Activated T-cell treated with anti-CD3 and anti-CD28 coated beads, Interleukin-2, amount 50 U/mL, for 72 hours (primary cell): ENCODE results near the gene SYNE3. TPM values are rescaled to one million over a fixed set of nuclear protein-coding genes. Genes with fewer than 3 reads are reported as not detected.
"Not testable (repeated sequence)": the region's sequence is repeated elsewhere in the genome, so short reads cannot be mapped to it uniquely, and the experiment has no call there.

Source experiments
- ATAC-seq, 2 donors: fragments of 150-1000 bp; cut with Tn5 transposase; replicated peaks in 1 of 2; 2 replicates each; pipeline ENCODE4 v1.10.0; 2021; ENCODE audit warnings: moderate library complexity in 2 of 2, mild to moderate bottlenecking in 1 of 2
- DNase-seq, 2 donors: peaks; one replicate each; pipeline ENCODE4 v3.0.0; 2021 to 2022; ENCODE audit warnings: mixed read lengths in 1 of 2
- H3K27ac Mint-ChIP-seq: one replicate; pipeline ENCODE4 v1.8.0; 2022; ENCODE audit warnings: mild to moderate bottlenecking, moderate library complexity, mixed read lengths
- H3K27me3 Mint-ChIP-seq: one replicate; pipeline ENCODE4 v1.8.0; 2022; ENCODE audit warnings: low read depth, mixed read lengths
- H3K36me3 Mint-ChIP-seq, 2 donors: one replicate each; pipeline ENCODE4 v1.8.0; 2022; ENCODE audit warnings: mixed read lengths in 2 of 2, mild to moderate bottlenecking in 1 of 2; ENCODE audit not compliant: insufficient read depth in 2 of 2
- H3K4me1 Mint-ChIP-seq: one replicate; pipeline ENCODE4 v1.8.0; 2022; ENCODE audit warnings: low read depth, mixed read lengths
- H3K4me3 Mint-ChIP-seq, 2 donors: one replicate each; pipeline ENCODE4 v1.8.0; 2022; ENCODE audit warnings: mild to moderate bottlenecking in 2 of 2, mixed read lengths in 2 of 2, moderate library complexity in 2 of 2
- H3K9me3 Mint-ChIP-seq, 2 donors: one replicate each; pipeline ENCODE4 v1.8.0; 2022; ENCODE audit warnings: mixed read lengths in 2 of 2
- total RNA-seq, 2 donors: library from RNA; stranded (reverse); gene quantifications; one replicate each; pipeline ENCODE4 v1.2.3, GENCODE V29; 2022

SYNE3 gene
- total RNA-seq, 2 donors from 2014 or later = 59.9 to 66.2 TPM

DNA sequence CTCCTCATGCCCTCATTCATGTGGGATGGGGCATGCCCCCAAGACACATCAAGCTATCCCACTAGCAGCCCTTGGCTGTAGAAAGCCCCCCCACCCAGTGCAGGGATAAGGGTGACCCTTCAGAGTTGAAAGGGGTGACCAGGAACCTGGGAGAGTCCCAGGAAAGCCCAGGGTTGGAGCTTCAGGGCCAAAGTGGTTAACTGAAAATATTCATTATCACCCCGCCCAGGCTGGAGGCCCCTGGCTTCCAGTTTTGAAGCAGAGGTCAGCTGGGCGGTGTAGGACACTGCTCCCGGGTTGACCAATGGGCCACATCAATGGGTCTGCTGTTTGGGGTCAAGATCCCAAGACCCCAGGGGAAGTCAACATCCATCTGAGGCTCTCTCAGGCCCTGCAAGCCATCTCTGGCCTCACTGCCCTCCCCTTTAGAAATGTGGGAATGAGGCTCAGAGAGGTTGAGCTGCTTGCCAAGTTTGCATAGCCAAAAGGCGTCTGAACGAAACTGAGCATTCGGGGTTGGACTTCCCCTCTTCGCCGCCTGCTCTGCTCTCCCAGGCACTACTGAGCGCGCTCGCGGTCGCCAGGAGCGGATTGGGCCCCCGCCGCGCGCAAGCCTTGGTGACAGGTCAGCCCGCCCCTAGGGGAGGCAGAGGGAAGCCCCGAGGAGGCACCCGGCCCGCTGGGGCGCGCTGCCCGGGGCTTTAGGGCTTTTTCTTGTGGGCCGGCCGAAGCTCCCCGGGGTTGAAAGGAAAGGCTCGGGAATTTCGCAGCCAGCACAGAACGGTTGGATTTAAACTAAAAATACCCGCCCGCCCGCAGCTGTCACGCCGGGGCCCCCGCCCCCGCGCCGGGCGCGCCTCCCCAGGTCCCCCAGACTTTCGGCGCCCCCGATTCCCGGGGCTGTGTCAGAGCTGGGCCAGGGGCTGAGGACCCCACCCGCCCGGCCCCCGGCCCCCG is 576 bp downstream of the SYNE3 start:
- ATAC-seq = peak; percentile 85 to 89
- H3K27me3 Mint-ChIP-seq = no peaks in the 10 kb centered on the region
- H3K27ac Mint-ChIP-seq = peak overlapping the region; percentile 65
- no peaks in the 10 kb centered on the region for H3K9me3 Mint-ChIP-seq
- H3K4me3 Mint-ChIP-seq = peak overlapping the region; percentile 90 to 93
- H3K4me1 Mint-ChIP-seq = peaks cover 64% of the 10 kb centered on the region
- H3K36me3 Mint-ChIP-seq = peaks cover 0 to 2% of the 10 kb centered on the region in 2 donors
- peak; percentile 91 to 92 for DNase-seq

DNA sequence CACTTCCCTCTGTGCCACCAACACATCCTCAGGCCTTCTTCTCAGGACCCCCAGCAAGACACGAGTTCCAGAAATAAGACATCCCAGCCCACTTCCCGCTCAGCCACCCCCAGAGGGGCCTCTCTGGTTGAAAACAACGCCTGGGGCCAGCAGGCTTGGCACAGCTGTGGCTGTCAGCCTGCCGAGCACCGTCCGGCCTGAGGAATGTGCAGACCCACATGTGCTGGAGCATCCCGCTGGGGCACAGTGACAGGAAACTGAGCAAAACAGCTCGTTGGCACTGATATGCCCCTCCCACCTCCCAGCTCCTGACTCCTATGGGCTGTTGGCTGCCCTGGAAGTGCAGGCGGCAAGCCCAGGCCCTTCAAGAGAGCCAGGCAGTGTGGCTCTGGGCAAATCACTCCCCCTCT is 1.4 kb downstream of the SYNE3 start:
- Mint-ChIP-seq H3K27me3 (no peaks in the 10 kb centered on the region), H3K4me1 (peaks cover 62% of the 10 kb centered on the region), H3K9me3 (no peaks in the 10 kb centered on the region), H3K27ac (peak overlapping the region; percentile 59), H3K4me3 (peak overlapping the region; percentile 90 to 93), H3K36me3 (peaks cover 0 to 2% of the 10 kb centered on the region in 2 donors)
- DNase-seq (no peak), ATAC-seq (no peak)

DNA sequence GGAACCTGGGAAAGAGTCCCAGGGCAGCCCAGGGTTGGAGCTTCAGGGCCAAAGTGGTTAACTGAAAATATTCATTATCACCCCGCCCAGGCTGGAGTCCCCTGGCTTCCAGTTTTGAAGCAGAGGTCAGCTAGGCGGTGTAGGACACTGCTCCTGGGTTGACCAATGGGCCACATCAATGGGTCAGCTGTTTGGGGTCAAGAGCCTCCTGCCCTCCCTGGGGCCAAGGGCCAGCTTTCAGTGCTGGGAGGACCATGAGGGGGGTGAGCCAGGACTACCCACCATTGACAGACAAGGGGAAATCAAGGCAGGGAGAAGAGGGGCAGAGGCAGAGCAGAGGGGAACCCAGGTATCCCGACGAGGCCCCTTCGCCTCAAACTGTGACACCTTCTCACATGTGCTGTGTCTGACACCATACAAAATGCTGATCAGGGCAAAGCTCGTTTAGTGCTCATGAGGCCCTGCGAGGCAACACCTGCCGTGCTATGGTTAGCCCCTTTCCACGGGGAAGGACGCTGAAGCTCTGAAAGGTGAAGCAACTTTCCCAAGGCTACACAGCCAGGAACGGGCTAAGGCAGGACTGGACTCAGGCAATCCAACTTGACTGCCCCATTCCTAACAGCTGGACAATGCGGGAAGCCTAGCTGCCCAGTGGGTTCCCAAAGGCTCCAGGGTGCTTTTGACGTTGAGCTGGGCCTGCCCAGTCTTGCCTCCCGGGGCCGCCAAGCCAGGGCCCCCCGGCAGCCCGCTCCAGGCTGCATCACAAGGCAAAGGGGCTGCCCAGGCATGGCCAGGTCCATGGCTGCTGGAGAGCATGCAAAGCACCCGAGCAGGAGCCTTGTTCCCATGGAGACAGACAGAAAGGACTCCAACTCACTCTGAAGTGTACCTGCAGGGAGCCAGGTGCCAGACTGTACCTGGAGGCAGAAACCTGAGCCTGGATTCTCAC is 2.0 kb downstream of the SYNE3 start:
- H3K36me3 Mint-ChIP-seq = peaks cover 0 to 2% of the 10 kb centered on the region in 2 donors

GRCh38 chr14:95513291-95513690 is 3.2 kb downstream of the SYNE3 start:
- no peak overlapping the region for H3K27ac Mint-ChIP-seq
- H3K9me3 Mint-ChIP-seq = no peaks in the 10 kb centered on the region
- DNase-seq (no peak), ATAC-seq (no peak)
- H3K36me3 Mint-ChIP-seq = peaks cover 0 to 2% of the 10 kb centered on the region in 2 donors
- H3K4me3 Mint-ChIP-seq = peak overlapping the region in 1 of 2 donors; percentile 10
- H3K27me3 Mint-ChIP-seq = no peaks in the 10 kb centered on the region
- peaks cover 56% of the 10 kb centered on the region for H3K4me1 Mint-ChIP-seq

More for the DNA sequence above, 2.0 kb downstream of the SYNE3 start:
- H3K27ac Mint-ChIP-seq = peak overlapping the region; percentile 59
- peak overlapping the region; percentile 90 to 93 for H3K4me3 Mint-ChIP-seq
- H3K4me1 Mint-ChIP-seq = peaks cover 56% of the 10 kb centered on the region
- no peaks in the 10 kb centered on the region for H3K9me3 Mint-ChIP-seq
- ATAC-seq (no peak), DNase-seq (no peak)
- H3K27me3 Mint-ChIP-seq = no peaks in the 10 kb centered on the region

DNA sequence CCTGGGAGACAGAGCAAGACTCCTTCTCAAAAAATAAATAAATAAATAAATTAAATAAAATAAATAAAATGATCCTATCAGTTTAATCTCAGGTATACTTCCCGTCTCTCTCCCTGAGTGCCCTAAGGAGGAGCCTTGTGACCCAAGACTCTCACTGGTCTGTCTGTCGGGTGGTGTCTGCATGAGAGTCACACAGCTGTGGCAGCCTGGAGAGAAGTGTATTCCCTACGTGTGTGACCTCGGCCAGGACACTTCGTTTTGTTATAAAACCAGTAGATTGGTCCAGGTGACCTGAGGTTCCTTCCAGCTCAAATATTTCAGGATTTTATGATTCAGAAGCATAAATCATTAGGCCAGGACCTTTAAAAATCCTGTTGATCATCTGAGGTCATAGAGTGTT is 4.8 kb downstream of the SYNE3 start:
- no peak overlapping the region for H3K4me3 Mint-ChIP-seq
- ATAC-seq = no peak
- H3K27ac Mint-ChIP-seq = no peak overlapping the region

GRCh38 chr14:95510804-95511203 is 5.6 kb downstream of the SYNE3 start:
- H3K4me3 Mint-ChIP-seq = no peak overlapping the region
- H3K4me1 Mint-ChIP-seq = peaks cover 65% of the 10 kb centered on the region
- DNase-seq = no peak
- H3K36me3 Mint-ChIP-seq = peaks cover 0 to 8% of the 10 kb centered on the region in 2 donors
- H3K9me3 Mint-ChIP-seq = no peaks in the 10 kb centered on the region
- ATAC-seq = no peak
- no peaks in the 10 kb centered on the region for H3K27me3 Mint-ChIP-seq
- H3K27ac Mint-ChIP-seq = no peak overlapping the region

More for the DNA sequence above, 4.8 kb downstream of the SYNE3 start:
- no peak for DNase-seq
- no peaks in the 10 kb centered on the region for H3K9me3 Mint-ChIP-seq
- no peaks in the 10 kb centered on the region for H3K27me3 Mint-ChIP-seq
- H3K4me1 Mint-ChIP-seq = peaks cover 57% of the 10 kb centered on the region
- peaks cover 0 to 6% of the 10 kb centered on the region in 2 donors for H3K36me3 Mint-ChIP-seq

- H3K4me1 Mint-ChIP-seq = peaks cover 67% of the 10 kb centered on the region
- DNase-seq, ATAC-seq, H3K36me3 Mint-ChIP-seq, H3K9me3 Mint-ChIP-seq, H3K27me3 Mint-ChIP-seq, H3K27ac Mint-ChIP-seq, H3K4me3 Mint-ChIP-seq: not testable (repeated sequence)
Measured at GRCh38 chr14:95510344-95510743, 6.1 kb downstream of the SYNE3 start.

GRCh38 chr14:95509495-95509894 is 7.0 kb downstream of the SYNE3 start:
- Mint-ChIP-seq H3K27ac (no peak overlapping the region), H3K36me3 (peaks cover 0 to 11% of the 10 kb centered on the region in 2 donors), H3K4me3 (no peak overlapping the region), H3K9me3 (no peaks in the 10 kb centered on the region), H3K4me1 (peaks cover 70% of the 10 kb centered on the region), H3K27me3 (no peaks in the 10 kb centered on the region)
- ATAC-seq (no peak), DNase-seq (no peak)

DNA sequence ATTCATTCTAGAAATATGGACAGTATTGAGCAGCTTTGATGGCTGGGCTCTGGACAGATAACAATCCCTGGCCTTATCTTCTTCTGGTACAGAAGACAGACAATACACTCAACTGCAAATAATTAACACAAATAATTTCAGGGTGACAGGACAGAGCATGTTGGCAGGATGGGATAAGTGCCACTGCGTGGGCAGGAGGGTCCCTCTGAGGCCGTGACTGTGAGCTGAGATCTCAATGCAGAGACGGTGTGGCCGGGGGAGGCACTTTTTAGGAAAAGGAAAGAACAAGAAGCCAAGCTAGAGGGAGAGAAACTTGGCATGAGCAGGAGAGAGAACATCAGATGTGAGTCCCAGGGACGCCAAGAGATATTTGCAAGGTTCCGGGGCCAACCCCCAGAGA is 8.1 kb downstream of the SYNE3 start:
- peaks cover 74% of the 10 kb centered on the region for H3K4me1 Mint-ChIP-seq
- ATAC-seq (no peak), DNase-seq (no peak)
- peaks cover 0 to 12% of the 10 kb centered on the region in 2 donors for H3K36me3 Mint-ChIP-seq
- H3K27ac Mint-ChIP-seq = no peak overlapping the region
- H3K4me3 Mint-ChIP-seq = no peak overlapping the region
- no peaks in the 10 kb centered on the region for H3K27me3 Mint-ChIP-seq
- no peaks in the 10 kb centered on the region for H3K9me3 Mint-ChIP-seq

DNA sequence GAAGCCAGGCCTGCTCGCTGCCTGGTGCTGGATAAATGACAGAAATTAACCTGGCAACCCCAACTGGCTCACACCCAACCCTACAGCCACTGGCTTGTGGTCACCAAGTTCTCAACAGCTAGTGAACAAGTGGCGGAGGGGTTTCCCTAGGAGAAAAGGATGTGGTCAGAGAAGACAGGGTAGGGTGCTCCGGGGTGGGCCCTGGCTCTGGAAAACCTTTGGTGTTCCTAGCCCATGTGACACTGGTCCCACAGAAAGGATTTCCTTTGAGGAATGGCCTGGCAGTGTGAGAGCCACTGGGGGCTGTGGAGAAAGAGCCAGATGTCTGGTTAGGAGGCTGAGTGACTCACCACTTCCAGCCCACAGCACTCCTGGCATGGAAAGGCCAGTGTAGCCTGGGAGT is 8.7 kb downstream of the SYNE3 start:
- DNase-seq (peak; percentile 24 to 33), ATAC-seq (peak; percentile 42 to 56)
- H3K27me3 Mint-ChIP-seq = no peaks in the 10 kb centered on the region
- H3K9me3 Mint-ChIP-seq = no peaks in the 10 kb centered on the region
- H3K36me3 Mint-ChIP-seq = peaks cover 0 to 10% of the 10 kb centered on the region in 2 donors
- peaks cover 68% of the 10 kb centered on the region for H3K4me1 Mint-ChIP-seq
- no peak overlapping the region for H3K27ac Mint-ChIP-seq
- peak overlapping the region in 1 of 2 donors; percentile 8 for H3K4me3 Mint-ChIP-seq

- DNase-seq = no peak
- ATAC-seq = no peak
- Mint-ChIP-seq H3K9me3 (no peaks in the 10 kb centered on the region), H3K27me3 (no peaks in the 10 kb centered on the region), H3K36me3 (peaks cover 0 to 12% of the 10 kb centered on the region in 2 donors), H3K4me1 (peaks cover 68% of the 10 kb centered on the region), H3K27ac (no peak overlapping the region), H3K4me3 (no peak overlapping the region)
Measured at GRCh38 chr14:95507174-95507573, 9.3 kb downstream of the SYNE3 start.

DNA sequence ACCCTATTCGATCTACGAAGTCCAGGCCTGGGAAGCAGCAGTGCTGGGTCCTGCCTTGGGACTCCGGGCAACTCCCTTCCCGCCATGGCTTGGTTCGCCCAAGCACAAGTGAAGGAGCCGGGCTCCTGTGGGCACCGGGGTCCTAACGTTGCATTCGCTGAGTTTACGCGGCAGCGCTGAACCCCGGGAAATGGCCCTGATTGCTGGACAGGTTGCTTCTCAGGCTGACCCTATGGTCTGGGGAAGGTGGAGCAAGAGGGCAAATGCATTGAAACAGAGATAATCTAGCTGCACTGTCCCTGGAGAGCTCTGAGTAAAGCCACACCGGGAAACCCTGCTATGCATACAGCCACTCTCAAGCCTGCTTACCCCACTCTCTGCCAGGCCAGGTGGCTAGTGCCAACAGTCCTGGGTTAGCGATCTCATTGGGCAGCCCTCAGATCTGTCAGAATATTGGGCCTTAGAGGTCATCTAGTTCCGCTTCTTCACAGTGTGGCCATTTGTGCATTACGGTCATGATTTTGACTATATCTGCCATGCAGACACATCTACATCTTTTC is 11.3 kb downstream of the SYNE3 start:
- no peak for ATAC-seq
- H3K27ac Mint-ChIP-seq = no peak overlapping the region
- no peaks in the 10 kb centered on the region for H3K27me3 Mint-ChIP-seq
- no peak for DNase-seq
- H3K9me3 Mint-ChIP-seq = no peaks in the 10 kb centered on the region
- peak overlapping the region; percentile 11 to 85 for H3K4me3 Mint-ChIP-seq
- peaks cover 4 to 18% of the 10 kb centered on the region in 2 donors for H3K36me3 Mint-ChIP-seq
- peaks cover 70% of the 10 kb centered on the region for H3K4me1 Mint-ChIP-seq
